Duodenal mucosa (tissue), 2 donors: ENCODE data around the gene GALP.
"Not testable (repeated sequence)": the region's sequence is repeated elsewhere in the genome, so short reads cannot be mapped to it uniquely, and the experiment has no call there.

ENCODE experiments used
- H3K27ac ChIP-seq: one replicate; pipeline ENCODE4 v1.7.0; 2013; ENCODE audit warnings: low read depth, low read length
- H3K27me3 ChIP-seq, 2 donors: one replicate each; pipeline ENCODE4 v1.7.0; 2013; ENCODE audit warnings: low read length in 2 of 2, control low read depth in 1 of 2; ENCODE audit not compliant: insufficient read depth in 2 of 2, control insufficient read depth in 1 of 2
- H3K36me3 ChIP-seq, 2 donors: one replicate each; pipeline ENCODE4 v1.7.0; 2013; ENCODE audit warnings: low read length in 2 of 2, control low read depth in 1 of 2; ENCODE audit not compliant: insufficient read depth in 2 of 2, control insufficient read depth in 1 of 2
- H3K4me1 ChIP-seq, 2 donors: one replicate each; pipeline ENCODE4 v1.7.0; 2013; ENCODE audit warnings: low read length in 2 of 2, control low read depth in 1 of 2; ENCODE audit not compliant: insufficient read depth in 2 of 2, control insufficient read depth in 1 of 2
- H3K4me3 ChIP-seq, 2 donors: one replicate each; pipeline ENCODE4 v1.7.0; 2013; ENCODE audit warnings: low read length in 2 of 2, low read depth in 1 of 2
- H3K9ac ChIP-seq, 2 donors: one replicate each; pipeline ENCODE4 v1.7.0; 2013; ENCODE audit warnings: low read length in 2 of 2, low read depth in 1 of 2
- H3K9me3 ChIP-seq, 2 donors: one replicate each; pipeline ENCODE4 v1.7.0; 2013; ENCODE audit warnings: low read length in 2 of 2, control low read depth in 1 of 2; ENCODE audit not compliant: control insufficient read depth in 1 of 2

The GALP gene

DNA sequence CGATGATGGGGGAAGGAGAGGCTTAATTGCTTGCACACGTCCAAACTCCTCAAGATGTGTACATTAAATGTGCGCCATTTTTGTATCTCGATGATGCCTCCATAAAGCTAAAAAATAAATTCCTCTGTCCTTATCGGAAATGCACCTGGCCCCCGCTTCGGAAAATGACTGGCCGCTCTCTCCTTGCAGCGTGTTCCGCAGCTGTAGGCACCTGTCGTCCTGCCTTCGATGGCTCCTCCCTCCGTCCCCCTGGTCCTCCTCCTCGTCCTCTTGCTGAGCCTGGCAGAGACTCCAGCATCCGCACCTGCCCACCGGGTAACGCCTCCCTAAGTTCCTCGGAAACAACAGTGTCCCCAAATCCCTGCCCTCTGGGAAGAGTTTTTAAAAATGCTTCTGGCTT is 1.1 kb downstream of the GALP start:
- no peaks in the 10 kb centered on the region for H3K9me3 ChIP-seq
- no peak overlapping the region for H3K4me3 ChIP-seq
- H3K4me1 ChIP-seq: no peaks in the 10 kb centered on the region
- H3K9ac ChIP-seq: no peak overlapping the region
- no peaks in the 10 kb centered on the region for H3K36me3 ChIP-seq
- H3K27ac ChIP-seq: no peak overlapping the region
- H3K27me3 ChIP-seq: peaks cover 20 to 25% of the 10 kb centered on the region in 2 donors

DNA sequence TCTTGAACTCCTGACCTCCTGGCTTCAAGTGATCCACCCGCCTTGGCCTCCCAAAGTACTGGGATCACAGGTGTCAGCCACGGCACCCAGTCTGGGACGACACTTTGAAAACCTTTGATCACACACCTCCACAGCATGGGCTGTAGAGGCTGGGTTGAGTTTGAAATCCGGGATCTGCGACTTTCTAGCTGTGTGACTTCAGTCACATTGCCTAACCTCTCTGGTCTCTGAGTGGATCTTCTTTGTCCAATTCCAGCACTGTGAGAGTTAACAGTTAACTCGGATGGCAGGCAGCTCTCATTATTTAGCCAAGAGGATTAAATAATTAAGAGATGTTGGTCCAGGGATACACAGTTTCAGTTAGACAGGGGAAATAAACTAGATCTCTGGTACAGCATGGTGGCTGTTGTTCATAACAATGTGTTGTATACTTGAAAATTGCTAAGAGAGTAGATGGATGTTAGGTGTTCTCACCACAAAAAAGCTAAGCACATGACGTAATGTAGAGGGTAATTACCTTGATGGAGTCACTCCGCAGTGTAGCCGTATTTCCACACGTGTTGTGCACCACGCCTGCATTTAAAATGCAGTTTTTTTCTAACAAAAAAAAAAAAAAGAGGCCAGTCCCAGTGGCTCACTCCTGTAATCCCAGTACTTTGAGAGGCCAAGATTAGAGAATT is 1.9 kb downstream of the GALP start:
- no peaks in the 10 kb centered on the region for H3K9me3 ChIP-seq
- H3K4me1 ChIP-seq: no peaks in the 10 kb centered on the region
- H3K36me3 ChIP-seq: no peaks in the 10 kb centered on the region
- no peak overlapping the region for H3K27ac ChIP-seq
- H3K27me3 ChIP-seq: peaks cover 20 to 25% of the 10 kb centered on the region in 2 donors
- no peak overlapping the region for H3K4me3 ChIP-seq
- no peak overlapping the region for H3K9ac ChIP-seq

DNA sequence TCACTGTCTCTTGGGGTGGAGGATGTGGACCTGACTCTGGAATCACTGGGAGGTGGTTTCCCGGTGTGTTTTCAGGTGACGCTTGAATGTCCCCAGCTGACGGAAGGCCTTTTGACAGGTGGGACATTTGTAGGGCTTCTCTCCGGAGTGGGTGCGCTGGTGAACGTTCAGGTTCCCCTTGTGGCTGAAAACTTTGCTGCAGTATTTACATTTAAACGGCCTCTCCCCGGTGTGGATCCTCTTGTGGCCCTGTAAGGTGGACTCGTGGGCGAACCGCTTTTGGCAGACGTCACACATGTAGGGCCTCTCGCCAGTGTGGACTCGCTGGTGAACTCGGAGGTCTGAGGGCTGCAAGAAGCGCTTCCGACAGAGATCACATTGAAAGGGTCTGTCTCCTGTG is 14.0 kb downstream of the GALP start:
- no peak overlapping the region for H3K9ac ChIP-seq
- H3K27ac ChIP-seq: no peak overlapping the region

DNA sequence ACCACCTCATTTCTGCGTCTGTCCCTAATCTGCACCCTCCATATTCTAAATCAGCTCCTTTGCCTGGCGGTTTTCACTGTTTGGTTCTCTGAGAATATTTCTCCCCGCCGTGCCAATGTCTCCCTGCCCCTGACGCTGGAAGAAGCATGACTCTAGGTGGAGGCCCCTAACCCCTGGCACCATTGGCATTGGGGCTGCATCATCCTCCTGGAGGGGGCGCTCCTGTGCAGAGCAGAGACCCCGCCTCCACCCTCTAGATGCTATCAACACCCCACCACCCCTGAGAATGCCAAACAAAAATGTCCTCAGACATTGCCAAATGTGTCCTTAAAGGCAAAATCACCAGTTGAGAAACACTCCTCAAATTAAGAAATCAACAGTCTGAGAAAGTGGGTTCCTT is 15.3 kb downstream of the GALP start:
- H3K4me1 ChIP-seq: no peaks in the 10 kb centered on the region
- H3K4me3 ChIP-seq: no peak overlapping the region
- H3K27ac ChIP-seq: no peak overlapping the region
- no peaks in the 10 kb centered on the region for H3K9me3 ChIP-seq
- no peak overlapping the region for H3K9ac ChIP-seq
- no peaks in the 10 kb centered on the region for H3K36me3 ChIP-seq
- H3K27me3 ChIP-seq: no peaks in the 10 kb centered on the region

More for the DNA sequence above, 14.0 kb downstream of the GALP start:
- H3K4me3 ChIP-seq: no peak overlapping the region
- H3K9me3 ChIP-seq: no peaks in the 10 kb centered on the region
- no peaks in the 10 kb centered on the region for H3K4me1 ChIP-seq
- H3K36me3 ChIP-seq: no peaks in the 10 kb centered on the region
- H3K27me3 ChIP-seq: no peaks in the 10 kb centered on the region

DNA sequence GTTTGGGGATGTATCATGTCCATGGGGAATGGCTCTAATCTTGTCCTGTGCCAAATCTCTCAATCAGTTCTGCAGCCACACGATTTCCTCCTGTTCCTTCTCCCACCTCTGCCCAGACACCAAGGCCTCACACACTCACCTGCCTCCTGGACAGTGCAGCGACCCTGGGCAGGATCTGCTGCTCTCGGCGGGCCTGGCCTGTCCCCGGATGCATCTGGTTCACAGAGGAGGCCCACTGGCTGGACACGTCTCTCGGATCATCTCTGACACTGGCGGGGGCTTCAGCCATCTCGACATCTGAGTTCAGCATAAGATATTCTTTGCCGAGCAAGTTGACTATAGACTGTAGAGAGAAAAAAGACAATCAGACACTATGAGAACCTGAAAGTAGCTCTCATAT is 15.9 kb downstream of the GALP start:
- H3K4me3 ChIP-seq: no peak overlapping the region
- H3K27ac ChIP-seq: no peak overlapping the region
- no peak overlapping the region for H3K9ac ChIP-seq
- no peaks in the 10 kb centered on the region for H3K9me3 ChIP-seq
- no peaks in the 10 kb centered on the region for H3K4me1 ChIP-seq
- no peaks in the 10 kb centered on the region for H3K36me3 ChIP-seq
- H3K27me3 ChIP-seq: no peaks in the 10 kb centered on the region

DNA sequence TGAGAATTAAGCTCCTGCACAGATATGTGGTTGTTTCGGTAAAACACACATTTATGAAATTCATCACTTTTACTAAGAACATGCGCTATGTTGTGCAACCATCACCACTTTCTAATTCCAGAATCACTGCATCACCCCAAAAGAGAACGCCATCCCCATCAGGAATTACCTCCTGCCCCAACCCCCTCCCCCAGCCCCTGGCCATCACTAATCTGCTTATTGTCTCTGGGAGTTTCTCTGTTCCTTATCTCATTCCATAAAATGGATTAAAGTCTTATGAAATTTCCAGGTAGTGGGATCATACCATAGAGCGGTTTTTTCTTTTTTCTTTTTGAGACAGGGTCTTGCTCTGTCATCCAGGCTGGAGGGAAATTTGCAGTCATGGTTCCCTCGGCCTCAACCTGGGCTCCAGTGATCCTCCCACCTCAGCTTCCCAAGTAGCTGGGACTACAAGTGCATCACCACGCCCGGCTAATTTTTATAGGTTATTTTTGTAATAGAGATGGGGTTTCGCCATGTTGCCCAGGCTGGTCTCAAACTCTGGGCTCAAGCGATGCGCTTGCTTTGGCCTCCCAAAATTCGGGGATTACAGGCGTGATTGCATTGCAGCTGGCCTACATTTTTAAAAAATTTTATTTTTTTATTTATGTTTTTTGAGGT is 18.3 kb downstream of the GALP start:
- H3K9ac ChIP-seq: no peak overlapping the region
- H3K4me3 ChIP-seq: no peak overlapping the region
- H3K27me3 ChIP-seq: no peaks in the 10 kb centered on the region
- no peaks in the 10 kb centered on the region for H3K4me1 ChIP-seq
- H3K36me3 ChIP-seq: no peaks in the 10 kb centered on the region
- H3K9me3 ChIP-seq: no peaks in the 10 kb centered on the region
- H3K27ac ChIP-seq: no peak overlapping the region

DNA sequence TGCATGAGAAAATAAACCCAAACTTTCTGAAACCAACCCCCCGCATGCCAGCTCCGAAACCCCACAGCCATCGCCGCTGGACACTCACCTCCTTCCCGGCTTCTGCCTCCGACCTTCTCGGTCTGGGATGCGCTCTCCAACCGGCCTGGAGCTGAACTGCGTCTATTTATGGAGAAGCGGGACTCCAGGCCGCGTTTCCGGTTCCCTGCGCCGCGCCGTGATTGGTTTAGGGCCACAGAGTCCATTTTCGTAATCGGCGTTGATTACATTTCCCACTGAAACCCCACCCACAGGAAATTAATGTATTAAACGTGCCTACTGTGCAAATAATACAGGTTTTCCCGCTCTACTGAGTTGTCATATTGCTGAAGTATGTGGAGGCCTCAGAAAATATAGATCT is 21.8 kb downstream of the GALP start, which contains the start of gene ZSCAN5B:
ZSCAN5B (minus strand) TSS at position 138 of the 400 bp plus-strand sequence. CDS start 4,731 bp downstream, outside the sequence.
- H3K36me3 ChIP-seq, H3K4me3 ChIP-seq, H3K9ac ChIP-seq, H3K4me1 ChIP-seq, H3K27ac ChIP-seq, H3K9me3 ChIP-seq, H3K27me3 ChIP-seq: not testable (repeated sequence)

DNA sequence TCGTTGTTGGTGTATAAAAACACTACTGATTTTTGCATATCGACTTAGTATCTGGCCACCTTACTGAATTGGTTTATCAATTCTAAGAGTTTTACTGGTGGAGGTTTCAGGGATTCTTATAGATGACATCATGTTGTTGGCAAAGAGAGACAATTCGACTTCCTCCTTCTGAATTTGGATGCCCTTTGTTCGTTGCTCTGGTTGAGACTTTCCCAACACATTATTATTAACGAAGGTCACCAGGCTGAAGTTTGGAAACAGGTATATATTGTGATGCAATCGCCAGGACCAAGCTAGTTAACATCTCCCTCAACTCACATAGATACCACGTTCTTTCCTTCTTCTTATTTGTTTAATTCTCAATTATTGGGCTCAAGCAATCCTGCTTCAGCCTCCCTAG is 23.9 kb downstream of the GALP start:
- no peak overlapping the region for H3K9ac ChIP-seq
- no peak overlapping the region for H3K4me3 ChIP-seq
- H3K27ac ChIP-seq: no peak overlapping the region
- H3K36me3 ChIP-seq: no peaks in the 10 kb centered on the region
- no peaks in the 10 kb centered on the region for H3K9me3 ChIP-seq
- H3K4me1 ChIP-seq: no peaks in the 10 kb centered on the region
- H3K27me3 ChIP-seq: no peaks in the 10 kb centered on the region

DNA sequence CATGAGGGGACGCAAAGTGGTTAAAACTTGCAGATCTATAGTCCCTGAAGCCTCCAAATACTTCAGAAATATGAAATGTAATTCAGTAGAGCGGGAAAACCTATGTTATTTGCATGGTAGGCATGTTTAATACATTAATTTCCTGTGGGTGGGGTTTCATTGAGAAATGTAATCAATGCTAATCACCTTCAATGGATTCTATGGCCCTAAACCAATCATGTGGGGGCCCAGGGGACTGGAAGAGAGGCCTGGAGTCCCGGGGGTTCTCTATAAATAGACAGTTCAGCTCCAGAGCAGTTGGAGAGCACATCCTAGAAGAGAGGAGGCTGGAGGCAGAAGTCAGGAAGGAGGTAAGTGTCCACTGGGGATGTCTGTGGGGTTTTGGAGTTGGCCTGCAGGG is 26.2 kb downstream of the GALP start, which contains the start of gene ZSCAN5C:
ZSCAN5C (plus strand) TSS at position 301 of the 400 bp plus-strand sequence. CDS start 3,641 bp downstream, outside the sequence.
- H3K4me3 ChIP-seq: no peak within 1 kb of the TSS
- H3K36me3 ChIP-seq: no peaks in the 10 kb centered on the region
- H3K27me3 ChIP-seq: no peaks in the 10 kb centered on the region
- H3K9me3 ChIP-seq: no peaks in the 10 kb centered on the region
- H3K27ac ChIP-seq: no peak within 1 kb of the TSS
- no peak within 1 kb of the TSS for H3K9ac ChIP-seq
- no peaks in the 10 kb centered on the region for H3K4me1 ChIP-seq

DNA sequence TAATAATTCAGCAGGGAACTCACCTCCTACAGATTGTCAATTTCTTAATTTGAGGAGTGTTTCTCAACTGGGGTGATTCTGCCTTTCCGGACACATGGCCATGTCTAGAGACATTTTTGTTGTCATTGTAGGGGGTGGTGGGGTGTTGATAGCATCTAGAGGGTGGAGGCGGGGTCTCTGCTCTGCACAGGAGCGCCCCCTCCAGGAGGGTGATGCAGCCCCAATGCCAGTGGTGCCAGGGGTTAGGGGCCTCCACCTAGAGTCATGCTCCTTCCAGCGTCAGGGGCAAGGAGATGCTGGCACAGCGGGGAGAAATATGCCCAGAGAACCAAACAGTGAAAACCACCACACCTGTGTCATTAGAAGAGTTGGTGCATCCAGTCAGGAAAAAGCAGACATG is 31.8 kb downstream of the GALP start:
- H3K9me3 ChIP-seq, H3K9ac ChIP-seq, H3K27me3 ChIP-seq, H3K4me3 ChIP-seq, H3K4me1 ChIP-seq, H3K27ac ChIP-seq, H3K36me3 ChIP-seq: not testable (repeated sequence)
